ENCODE data around the gene CACYBP.

GRCh38 chr1:175036476-175036875, 36.7 kb downstream of the CACYBP start:
- TF ChIP-seq GATA3 (IDR thresholded peaks at IDR 0.05; ENCODE audit: low read depth, low read length) = no peak
- no peak for TF ChIP-seq GATA2 (IDR thresholded peaks at IDR 0.05; ENCODE audit: low read depth, low read length)
